H1 (cell line): ENCODE results near the gene PDZRN3. TPM values are rescaled to one million over a fixed set of nuclear protein-coding genes. Genes with fewer than 3 reads are reported as not detected.

Experiments used
- CTCF ChIA-PET: fragments of 300-600 bp; sonication (Branson Sonifier 250); formaldehyde crosslinking; loops from one replicate; lab custom pipeline; 2021; ENCODE audit not compliant: partially characterized antibody; lab: Charles Lee
- POLR2A ChIA-PET: fragments of 300-600 bp; sonication (Branson Sonifier 250); formaldehyde crosslinking; loops from one replicate; lab custom pipeline; 2021; ENCODE audit warnings: inconsistent platforms; ENCODE audit not compliant: partially characterized antibody; lab: Charles Lee
- DNase-seq, 2 experiments: peaks; one replicate each; pipeline versions ENCODE4 v3.0.0 to v3.0.0-alpha.2; 2010 to 2022; ENCODE audit warnings: low spot score in 2 of 2, low read depth in 1 of 2, mixed read lengths in 1 of 2
- FAIRE-seq: peaks from 2 replicates; lab custom pipeline; 2011; peaks lifted over from hg19 to GRCh38; lab: Jason Lieb, UNC
- H2AFZ ChIP-seq: 2 replicates; pipeline ENCODE4 v1.8.1; 2012; ENCODE audit warnings: low read length, inconsistent platforms
- H2AK5ac ChIP-seq: 2 replicates; pipeline ENCODE4 v1.6.1; 2013; ENCODE audit warnings: low read depth, low read length
- H2BK120ac ChIP-seq: replicated peaks from 2 replicates; pipeline ENCODE3; 2013; ENCODE audit warnings: low read depth, low read length, inconsistent platforms
- H2BK12ac ChIP-seq: 2 replicates; pipeline ENCODE4 v1.6.1; 2013; ENCODE audit warnings: low read depth, low read length
- H2BK15ac ChIP-seq: 2 replicates; pipeline ENCODE4 v1.6.1; 2013; ENCODE audit warnings: low read length
- H2BK20ac ChIP-seq: 2 replicates; pipeline ENCODE4 v1.6.1; 2013; ENCODE audit warnings: low read length
- H2BK5ac ChIP-seq: 2 replicates; pipeline ENCODE4 v1.6.1; 2013; ENCODE audit warnings: low read depth, low read length
- H3K14ac ChIP-seq: 2 replicates; pipeline ENCODE4 v1.6.1; 2013; ENCODE audit warnings: inconsistent platforms; ENCODE audit not compliant: insufficient read length
- H3K18ac ChIP-seq: 2 replicates; pipeline ENCODE4 v1.6.1; 2013; ENCODE audit warnings: low read length; ENCODE audit errors: extremely low read depth
- H3K23ac ChIP-seq: 2 replicates; pipeline ENCODE4 v1.6.1; 2013; ENCODE audit warnings: inconsistent platforms; ENCODE audit not compliant: insufficient read length
- H3K23me2 ChIP-seq: 2 replicates; pipeline ENCODE4 v1.6.1; 2013; ENCODE audit warnings: low read depth, low read length
- H3K27ac ChIP-seq: 2 replicates; pipeline ENCODE4 v1.6.1; 2011; ENCODE audit warnings: low read depth, low read length, inconsistent platforms
- H3K27me3 ChIP-seq, 4 experiments: replicated peaks in 1 of 4; 1 replicate in 1 of 4; 2 replicates in 3 of 4; pipeline versions ENCODE4 v1.6.1 to v1.8.1; 2011 to 2013; ENCODE audit warnings: low read length in 3 of 4, mild to moderate bottlenecking in 3 of 4, inconsistent platforms in 2 of 4, mixed read lengths in 2 of 4, moderate library complexity in 1 of 4; ENCODE audit not compliant: control insufficient read depth in 3 of 4, insufficient read depth in 3 of 4; ENCODE audit errors: extremely low read depth in 1 of 4
- H3K36me3 ChIP-seq, 4 experiments: 2 replicates each; pipeline versions ENCODE4 v1.6.1 to v1.8.1; 2011 to 2013; ENCODE audit warnings: mild to moderate bottlenecking in 4 of 4, low read length in 3 of 4, moderate library complexity in 2 of 4, control low read depth in 1 of 4, inconsistent platforms in 1 of 4; ENCODE audit not compliant: insufficient read depth in 4 of 4, control insufficient read depth in 2 of 4
- H3K4ac ChIP-seq: replicated peaks from 2 replicates; pipeline ENCODE3; 2013; ENCODE audit warnings: low read length, low read depth, mixed read lengths, inconsistent platforms; ENCODE audit not compliant: insufficient read length
- H3K4me1 ChIP-seq, 4 experiments: replicated peaks in 1 of 4; 1 replicate in 1 of 4; 2 replicates in 3 of 4; pipeline versions ENCODE4 v1.6.1 to v1.8.1; 2011 to 2013; ENCODE audit warnings: low read length in 3 of 4, inconsistent platforms in 2 of 4, mixed read lengths in 1 of 4; ENCODE audit not compliant: insufficient read depth in 4 of 4, control insufficient read depth in 3 of 4
- H3K4me2 ChIP-seq, 2 experiments: 2 replicates each; pipeline versions ENCODE4 v1.6.1 to v1.8.1; 2011 to 2013; ENCODE audit warnings: low read depth in 2 of 2, low read length in 2 of 2, control low read depth in 1 of 2, inconsistent platforms in 1 of 2, mild to moderate bottlenecking in 1 of 2; ENCODE audit not compliant: insufficient read depth in 1 of 2
- H3K4me3 ChIP-seq, 4 experiments: fragments of 200-600, 300-600 bp in 1 of 4; sonication (generic), shearing (Covaris generic), sonication (Bioruptor Twin) in 1 of 4; 2 replicates each; pipeline versions ENCODE4 v1.5.1 to v1.8.1; 2011 to 2016; ENCODE audit warnings: low read length in 4 of 4, low read depth in 3 of 4, control low read depth in 2 of 4, inconsistent platforms in 2 of 4, mild to moderate bottlenecking in 2 of 4, mixed read lengths in 1 of 4, moderate library complexity in 1 of 4; ENCODE audit not compliant: insufficient read depth in 2 of 4; ENCODE audit errors: extremely low read depth in 1 of 4
- H3K56ac ChIP-seq: replicated peaks from 2 replicates; pipeline ENCODE3; 2013; ENCODE audit warnings: low read depth, mild to moderate bottlenecking, mixed read lengths, low read length, inconsistent platforms; ENCODE audit not compliant: insufficient read length
- H3K79me1 ChIP-seq: 2 replicates; pipeline ENCODE4 v1.6.1; 2013; ENCODE audit warnings: low read depth, low read length, control low read depth
- H3K79me2 ChIP-seq, 2 experiments: 2 replicates each; pipeline versions ENCODE4 v1.6.1 to v1.8.1; 2012 to 2013; ENCODE audit warnings: low read length in 2 of 2, mild to moderate bottlenecking in 2 of 2, inconsistent platforms in 1 of 2; ENCODE audit not compliant: insufficient read depth in 2 of 2, control insufficient read depth in 1 of 2
- H3K9ac ChIP-seq, 4 experiments: replicated peaks in 1 of 4; 1 replicate in 1 of 4; 2 replicates in 3 of 4; pipeline versions ENCODE4 v1.6.1 to v1.8.1; 2011 to 2013; ENCODE audit warnings: low read depth in 3 of 4, low read length in 3 of 4, control low read depth in 2 of 4, mild to moderate bottlenecking in 2 of 4, moderate library complexity in 2 of 4, inconsistent platforms in 1 of 4; ENCODE audit errors: extremely low read depth in 1 of 4
- H3K9me3 ChIP-seq, 2 experiments: 2 replicates each; pipeline versions ENCODE4 v1.6.1 to v1.8.1; 2012 to 2013; ENCODE audit warnings: mild to moderate bottlenecking in 2 of 2, moderate library complexity in 2 of 2, control low read depth in 1 of 2, inconsistent platforms in 1 of 2, low read depth in 1 of 2, low read length in 1 of 2, mixed read lengths in 1 of 2; ENCODE audit not compliant: insufficient read depth in 2 of 2
- H4K20me1 ChIP-seq, 2 experiments: replicated peaks in 1 of 2; 2 replicates each; pipeline versions ENCODE3 to v1.8.1; 2011 to 2013; ENCODE audit warnings: inconsistent platforms in 2 of 2, low read length in 2 of 2, mild to moderate bottlenecking in 1 of 2; ENCODE audit not compliant: insufficient read depth in 2 of 2, control insufficient read depth in 1 of 2
- H4K5ac ChIP-seq: 2 replicates; pipeline ENCODE4 v1.6.1; 2013; ENCODE audit warnings: low read length, low read depth, mixed read lengths, inconsistent platforms; ENCODE audit not compliant: insufficient read length
- H4K8ac ChIP-seq: 2 replicates; pipeline ENCODE4 v1.8.0; 2013; ENCODE audit warnings: mild to moderate bottlenecking, moderate library complexity, low read length, inconsistent platforms; ENCODE audit not compliant: insufficient read depth; ENCODE audit errors: extremely low read depth
- H4K91ac ChIP-seq: replicated peaks from 2 replicates; pipeline ENCODE3; 2013; ENCODE audit warnings: low read length, mixed read lengths, inconsistent platforms; ENCODE audit not compliant: insufficient read length
- ATF3 ChIP-seq: IDR thresholded peaks from 2 replicates; pipeline ENCODE4 v1.6.1; 2011; ENCODE audit warnings: low read depth, mild to moderate bottlenecking, low read length; ENCODE audit not compliant: insufficient read depth
- CBX5 ChIP-seq: fragments of 300-800, 300-1000 bp; sonication (generic); IDR thresholded peaks from 2 replicates; pipeline ENCODE4 v1.7.1; 2016; ENCODE audit warnings: antibody characterized with exemption, low read length, low read depth
- EGR1 ChIP-seq: IDR thresholded peaks from 2 replicates; pipeline ENCODE4 v1.6.1; 2011; ENCODE audit warnings: low read depth, low read length, borderline replicate concordance
- TAF1 ChIP-seq: IDR thresholded peaks from 2 replicates; pipeline ENCODE4 v1.6.1; 2011; ENCODE audit warnings: mild to moderate bottlenecking, low read depth, low read length
- WGBS, 2 experiments: shearing (Covaris generic) in 1 of 2; methylation state at CpG; one replicate each; pipeline versions ENCODE4 v1.1.6 to v1.1.7; 2013 to 2015; ENCODE audit warnings: low lambda C conversion rate in 2 of 2, mixed read lengths in 2 of 2, inconsistent platforms in 1 of 2, low coverage in 1 of 2, missing lambda C conversion rate in 1 of 2; ENCODE audit not compliant: insufficient replicate concordance in 2 of 2, insufficient coverage in 1 of 2, insufficient read length in 1 of 2; ENCODE audit errors: extremely low coverage in 1 of 2, missing lambda C conversion rate in 1 of 2; 5-methylcytosine and 5-hydroxymethylcytosine counted together
- polyA plus RNA-seq, 7 experiments: library from polyadenylated mRNA; depleted of rRNA in 3 of 7; stranded (reverse) in 5 of 7; unstranded in 2 of 7; fragments of >200 nt in 5 of 7; fragments of 200-250 nt in 2 of 7; gene quantifications; 1 replicate in 5 of 7; 2 replicates in 1 of 7; 4 replicates in 1 of 7; pipeline versions ENCODE4 v1.2.1 to v1.2.3, GENCODE V29; 2011 to 2013; ENCODE audit warnings: missing spikeins in 2 of 7, mixed read lengths in 2 of 7
- total RNA-seq: library from RNA; stranded (reverse); fragmentation: NEBNext Ultra II Directional; extraction: Animal tissue kit (Norgen Biotek cat#: 25700); gene quantifications from 2 replicates; pipeline ENCODE4 v1.2.1, GENCODE V29; 2021

The PDZRN3 gene
- total and polyA plus RNA-seq, 2 of the 8 experiments (the other 6 are each of a cell fraction or from before 2014, with no cell fraction given), result 4.2 to 20.5 TPM

- no peaks in the 10 kb centered on the region for H3K79me1 ChIP-seq
- no peak overlapping the region for H2AFZ ChIP-seq
- POLR2A ChIA-PET, result no interaction called here
- 87% methylated on average over 10 of the region's 10 CpGs; no CpG with 5 or more reads in 1 of the 2 experiments for WGBS, 2 experiments
- no peak overlapping the region for H2BK20ac ChIP-seq
- no peak overlapping the region for H3K18ac ChIP-seq
- no peaks in the 10 kb centered on the region for H3K79me2 ChIP-seq
- FAIRE-seq, result no peak
- H2BK12ac ChIP-seq, result no peak overlapping the region
- no peaks in the 10 kb centered on the region for H4K20me1 ChIP-seq
- CTCF ChIA-PET, result interaction anchor here (2.4 kb wide), 1 partner anchor 10 kb away, joined by 13 read pairs; no protein-coding TSS in a partner anchor
- no peak overlapping the region for H2BK120ac ChIP-seq
- H3K23me2 ChIP-seq, result no peaks in the 10 kb centered on the region
- H3K9ac ChIP-seq, result no peak overlapping the region
- H3K36me3 ChIP-seq, result no peaks in the 10 kb centered on the region
- H4K91ac ChIP-seq, result no peak overlapping the region
- no peak overlapping the region for H4K8ac ChIP-seq
- peaks cover 0 to 3% (median 0%) of the 10 kb centered on the region in 4 experiments; a peak in 1 of 7 replicates for H3K4me1 ChIP-seq
- H3K27me3 ChIP-seq, result no peaks in the 10 kb centered on the region
- H3K14ac ChIP-seq, result no peak overlapping the region
- TF ChIP-seq TAF1 (no peak), CBX5 (no peak), EGR1 (no peak), ATF3 (no peak)
- TF ChIP-seq, all 59 proteins: peak for 0
- Histone ChIP-seq H2BK15ac (no peak overlapping the region), H2AK5ac (no peak overlapping the region), H3K27ac (no peak overlapping the region), H3K4me3 (no peak overlapping the region), H3K4ac (no peak overlapping the region), H2BK5ac (no peak overlapping the region), H3K9me3 (no peaks in the 10 kb centered on the region), H3K23ac (no peak overlapping the region), H3K4me2 (no peak overlapping the region), H3K56ac (no peak overlapping the region), H4K5ac (no peak overlapping the region)
- DNase-seq, result no peak
Observed at GRCh38 chr3:73409138-73409763, 215.5 kb downstream of the PDZRN3 start.
